ENCODE data around the gene CD101. TPM values are rescaled to one million over a fixed set of nuclear protein-coding genes. Genes with fewer than 3 reads are reported as not detected.

CD101 gene
- total and polyA plus RNA-seq, 2 of the 8 experiments (the other 6 are each of a cell fraction or from before 2014, with no cell fraction given), result 1.1 to 1.2 TPM

DNA sequence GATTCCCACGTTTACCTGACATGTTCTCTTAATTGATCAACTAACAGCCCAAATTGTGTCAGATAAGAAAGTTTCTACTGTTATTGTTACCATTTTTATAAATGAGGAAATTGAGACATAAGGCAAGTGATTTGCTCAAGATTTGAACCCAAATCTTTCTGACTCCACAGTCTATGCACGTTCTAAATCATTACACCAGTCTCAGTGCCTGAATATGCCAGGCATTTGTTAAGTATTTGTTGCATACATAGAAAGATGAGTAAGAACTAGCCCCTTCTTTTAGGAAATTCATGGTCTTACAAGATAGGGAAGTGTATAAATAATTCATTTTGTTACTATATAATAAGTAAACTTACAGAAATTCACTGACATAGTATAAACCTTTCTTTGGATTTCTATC is 7.1 kb upstream of the CD101 start:
- Histone ChIP-seq H3K27me3 (replicated peaks in 1 of 4; ENCODE audit: control insufficient read depth in 3 of 4, extremely low read depth in 1 of 4, insufficient read depth in 3 of 4, low read length in 3 of 4) (no peaks in the 10 kb centered on the region), H2BK15ac (ENCODE audit: low read length) (no peak overlapping the region), H2BK20ac (ENCODE audit: low read length) (no peak overlapping the region), H3K18ac (ENCODE audit: extremely low read depth, low read length) (no peak overlapping the region), H3K36me3 (ENCODE audit: control insufficient read depth in 2 of 4, insufficient read depth in 4 of 4, low read length in 3 of 4) (no peaks in the 10 kb centered on the region), H2BK120ac (replicated peaks; ENCODE audit: low read depth, low read length) (no peak overlapping the region), H3K9me3 (ENCODE audit: insufficient read depth in 2 of 2, low read depth in 1 of 2, low read length in 1 of 2) (0 out of 4 replicates have a peak, but pooled peaks cover 0 to 3% of the 10 kb centered on the region in 2 experiments), H4K8ac (ENCODE audit: extremely low read depth, insufficient read depth, low read length) (no peak overlapping the region), H3K79me1 (ENCODE audit: low read depth, low read length) (no peaks in the 10 kb centered on the region), H3K4me3 (ENCODE audit: extremely low read depth in 1 of 4, insufficient read depth in 2 of 4, low read depth in 3 of 4, low read length in 4 of 4) (no peak overlapping the region), H3K4me2 (ENCODE audit: insufficient read depth in 1 of 2, low read depth in 2 of 2, low read length in 2 of 2) (no peak overlapping the region), H3K9ac (replicated peaks in 1 of 4; ENCODE audit: extremely low read depth in 1 of 4, low read depth in 3 of 4, low read length in 3 of 4) (no peak overlapping the region), H3K79me2 (ENCODE audit: control insufficient read depth in 1 of 2, insufficient read depth in 2 of 2, low read length in 2 of 2) (no peaks in the 10 kb centered on the region), H4K91ac (replicated peaks; ENCODE audit: insufficient read length, low read length) (no peak overlapping the region), H3K23ac (ENCODE audit: insufficient read length) (no peak overlapping the region), H4K5ac (ENCODE audit: insufficient read length, low read depth, low read length) (no peak overlapping the region), H3K14ac (ENCODE audit: insufficient read length) (no peak overlapping the region), H3K56ac (replicated peaks; ENCODE audit: insufficient read length, low read depth, low read length) (no peak overlapping the region), H4K20me1 (replicated peaks in 1 of 2; ENCODE audit: control insufficient read depth in 1 of 2, insufficient read depth in 2 of 2, low read length in 2 of 2) (no peaks in the 10 kb centered on the region), H3K4ac (replicated peaks; ENCODE audit: insufficient read length, low read depth, low read length) (no peak overlapping the region), H3K23me2 (ENCODE audit: low read depth, low read length) (no peaks in the 10 kb centered on the region; the same call in 1 of the 2 replicates), H3K4me1 (replicated peaks in 1 of 4; ENCODE audit: control insufficient read depth in 3 of 4, insufficient read depth in 4 of 4, low read length in 3 of 4) (peaks cover 0 to 4% (median 0%) of the 10 kb centered on the region in 4 experiments; a peak in 1 of 7 replicates), H2BK5ac (ENCODE audit: low read depth, low read length) (no peak overlapping the region), H2BK12ac (ENCODE audit: low read depth, low read length) (no peak overlapping the region), H2AFZ (ENCODE audit: low read length) (no peak overlapping the region), H2AK5ac (ENCODE audit: low read depth, low read length) (no peak overlapping the region), H3K27ac (ENCODE audit: low read depth, low read length) (no peak overlapping the region)
- POLR2A ChIA-PET (ENCODE audit: partially characterized antibody), result no interaction called here
- WGBS, 2 experiments (ENCODE audit: extremely low coverage in 1 of 2, insufficient coverage in 1 of 2, insufficient read length in 1 of 2, insufficient replicate concordance in 2 of 2, low coverage in 1 of 2, low lambda C conversion rate in 2 of 2, missing lambda C conversion rate in 1 of 2), result 84% methylated on average over 2 of the region's 2 CpGs; no CpG with 5 or more reads in 1 of the 2 experiments
- DNase-seq (ENCODE audit: low read depth in 1 of 2, low spot score in 2 of 2), result no peak
- CTCF ChIA-PET (ENCODE audit: partially characterized antibody), result interaction anchor here (1.3 kb wide), 1 partner anchor 12 kb away, joined by 3 read pairs; no protein-coding TSS in a partner anchor
- no peak for FAIRE-seq
- TF ChIP-seq NRF1 (IDR thresholded peaks at IDR 0.05; ENCODE audit: low read depth, low read length), result no peak
- TF ChIP-seq TAF7 (optimal IDR thresholded peaks at IDR 0.05; ENCODE audit: borderline replicate concordance, low read depth, low read length), result no peak
- TF ChIP-seq, protein P1, sequence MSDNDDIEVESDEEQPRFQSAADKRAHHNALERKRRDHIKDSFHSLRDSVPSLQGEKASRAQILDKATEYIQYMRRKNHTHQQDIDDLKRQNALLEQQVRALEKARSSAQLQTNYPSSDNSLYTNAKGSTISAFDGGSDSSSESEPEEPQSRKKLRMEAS (IDR thresholded peaks at IDR 0.05), result no peak
- no peak for TF ChIP-seq ZNF274 (IDR thresholded peaks at IDR 0.05; ENCODE audit: borderline replicate concordance, extremely low read depth, low read length)
- no peak for TF ChIP-seq NANOG (IDR thresholded peaks at IDR 0.05; ENCODE audit: insufficient read depth, low read depth, low read length, poor library complexity, severe bottlenecking)
- no peak for TF ChIP-seq BACH1 (IDR thresholded peaks at IDR 0.05; ENCODE audit: low read length)
- TF ChIP-seq JUN (IDR thresholded peaks at IDR 0.05; ENCODE audit: low read depth, low read length), result no peak
- TF ChIP-seq EP300 (IDR thresholded peaks at IDR 0.05; ENCODE audit: borderline replicate concordance in 1 of 2, low read depth in 2 of 2, low read length in 2 of 2), result no peak
- no peak for TF ChIP-seq CBX5 (IDR thresholded peaks at IDR 0.05; ENCODE audit: low read depth, low read length)
- no peak for TF ChIP-seq MAFK (IDR thresholded peaks at IDR 0.05; ENCODE audit: low read depth, low read length)
- TF ChIP-seq, protein P2, sequence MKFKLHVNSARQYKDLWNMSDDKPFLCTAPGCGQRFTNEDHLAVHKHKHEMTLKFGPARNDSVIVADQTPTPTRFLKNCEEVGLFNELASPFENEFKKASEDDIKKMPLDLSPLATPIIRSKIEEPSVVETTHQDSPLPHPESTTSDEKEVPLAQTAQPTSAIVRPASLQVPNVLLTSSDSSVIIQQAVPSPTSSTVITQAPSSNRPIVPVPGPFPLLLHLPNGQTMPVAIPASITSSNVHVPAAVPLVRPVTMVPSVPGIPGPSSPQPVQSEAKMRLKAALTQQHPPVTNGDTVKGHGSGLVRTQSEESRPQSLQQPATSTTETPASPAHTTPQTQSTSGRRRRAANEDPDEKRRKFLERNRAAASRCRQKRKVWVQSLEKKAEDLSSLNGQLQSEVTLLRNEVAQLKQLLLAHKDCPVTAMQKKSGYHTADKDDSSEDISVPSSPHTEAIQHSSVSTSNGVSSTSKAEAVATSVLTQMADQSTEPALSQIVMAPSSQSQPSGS (IDR thresholded peaks at IDR 0.05; ENCODE audit: low read length), result no peak
